ENCODE measurements around the gene IP6K2. TPM values are rescaled to one million over a fixed set of nuclear protein-coding genes. Genes with fewer than 3 reads are reported as not detected.

Gene IP6K2
- total and polyA plus RNA-seq, 2 of the 8 experiments (the other 6 are each of a cell fraction or from before 2014, with no cell fraction given) = 95.8 to 144 TPM

DNA sequence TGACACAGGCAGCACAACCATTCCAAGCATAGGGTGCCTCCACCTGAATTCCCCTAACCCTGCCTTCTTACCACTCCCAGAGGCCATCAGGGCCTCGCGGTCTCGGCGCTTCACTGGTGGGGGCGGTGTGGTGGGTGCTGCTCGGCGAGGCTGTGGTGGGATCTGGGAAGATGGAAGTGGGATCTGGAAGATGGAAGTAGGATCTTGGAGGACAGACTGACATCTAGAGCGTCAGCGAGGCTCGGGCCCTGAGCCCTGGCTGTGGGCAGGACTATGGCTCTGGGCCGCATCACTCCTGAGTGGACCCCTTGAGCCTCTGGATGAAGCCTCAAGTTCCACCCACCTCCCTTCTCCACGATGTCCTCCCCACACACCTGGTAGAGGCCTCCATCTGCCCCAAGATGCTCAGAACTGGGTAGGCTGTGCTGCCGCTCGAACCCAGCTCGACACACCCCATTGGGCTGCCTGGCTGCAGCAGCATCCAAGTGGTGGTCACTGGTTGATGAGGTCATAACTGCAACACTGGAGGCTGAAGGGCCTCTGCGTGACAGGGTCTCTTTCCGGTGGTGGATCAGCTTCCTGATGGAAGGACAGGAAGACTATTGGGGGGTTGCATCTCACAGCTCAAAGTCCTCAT is 34.9 kb downstream of the IP6K2 start:
- no peak overlapping the region for H4K91ac ChIP-seq (replicated peaks; ENCODE audit: insufficient read length, low read length)
- H3K56ac ChIP-seq (replicated peaks; ENCODE audit: insufficient read length, low read depth, low read length) = no peak overlapping the region
- no peak overlapping the region for H2BK20ac ChIP-seq (ENCODE audit: low read length)
- H4K20me1 ChIP-seq (replicated peaks in 1 of 2; ENCODE audit: control insufficient read depth in 1 of 2, insufficient read depth in 2 of 2, low read length in 2 of 2) = peaks cover 0 to 20% of the 10 kb centered on the region in 2 experiments
- H3K9ac ChIP-seq (replicated peaks in 1 of 4; ENCODE audit: extremely low read depth in 1 of 4, low read depth in 3 of 4, low read length in 3 of 4) = no peak overlapping the region
- H3K79me2 ChIP-seq (ENCODE audit: control insufficient read depth in 1 of 2, insufficient read depth in 2 of 2, low read length in 2 of 2) = peaks cover 0 to 21% of the 10 kb centered on the region in 2 experiments; a peak in 2 of 4 replicates
- H2BK15ac ChIP-seq (ENCODE audit: low read length) = no peak overlapping the region
- H3K4ac ChIP-seq (replicated peaks; ENCODE audit: insufficient read length, low read depth, low read length) = no peak overlapping the region
- H3K14ac ChIP-seq (ENCODE audit: insufficient read length) = no peak overlapping the region
- no peaks in the 10 kb centered on the region for H3K27me3 ChIP-seq (replicated peaks in 1 of 4; ENCODE audit: control insufficient read depth in 3 of 4, extremely low read depth in 1 of 4, insufficient read depth in 3 of 4, low read length in 3 of 4)
- ChIA-PET POLR2A (ENCODE audit: partially characterized antibody) (interaction anchor here (0.6 to 15.0 kb wide), 4 partner anchors 16 to 311 kb away, joined by 3 to 175 read pairs (median 4); partner anchors contain the start of gene CELSR3), CTCF (ENCODE audit: partially characterized antibody) (no interaction called here)
- FAIRE-seq (no peak), DNase-seq (ENCODE audit: low read depth in 1 of 2, low spot score in 2 of 2) (no peak)
- no peak overlapping the region for H2BK5ac ChIP-seq (ENCODE audit: low read depth, low read length)
- no peak overlapping the region for H4K5ac ChIP-seq (ENCODE audit: insufficient read length, low read depth, low read length)
- H4K8ac ChIP-seq (ENCODE audit: extremely low read depth, insufficient read depth, low read length) = no peak overlapping the region
- no peak overlapping the region for H2BK120ac ChIP-seq (replicated peaks; ENCODE audit: low read depth, low read length)
- no peak overlapping the region for H2AK5ac ChIP-seq (ENCODE audit: low read depth, low read length)
- H3K4me3 ChIP-seq (ENCODE audit: extremely low read depth in 1 of 4, insufficient read depth in 2 of 4, low read depth in 3 of 4, low read length in 4 of 4) = no peak overlapping the region
- H3K23ac ChIP-seq (ENCODE audit: insufficient read length) = no peak overlapping the region
- H3K4me1 ChIP-seq (replicated peaks in 1 of 4; ENCODE audit: control insufficient read depth in 3 of 4, insufficient read depth in 4 of 4, low read length in 3 of 4) = peaks cover 0 to 11% (median 4%) of the 10 kb centered on the region in 4 experiments; a peak in 3 of 7 replicates
- H3K9me3 ChIP-seq (ENCODE audit: insufficient read depth in 2 of 2, low read depth in 1 of 2, low read length in 1 of 2) = no peaks in the 10 kb centered on the region
- no peak overlapping the region for H3K4me2 ChIP-seq (ENCODE audit: insufficient read depth in 1 of 2, low read depth in 2 of 2, low read length in 2 of 2)
- H3K79me1 ChIP-seq (ENCODE audit: low read depth, low read length) = peaks cover 10% of the 10 kb centered on the region
- H3K23me2 ChIP-seq (ENCODE audit: low read depth, low read length) = peaks cover 8% of the 10 kb centered on the region; the same call in 1 of the 2 replicates
- no peak overlapping the region for H2BK12ac ChIP-seq (ENCODE audit: low read depth, low read length)
- 96% methylated on average over 17 of the region's 17 CpGs; no CpG with 5 or more reads in 1 of the 2 experiments for WGBS, 2 experiments (ENCODE audit: extremely low coverage in 1 of 2, insufficient coverage in 1 of 2, insufficient read length in 1 of 2, insufficient replicate concordance in 2 of 2, low coverage in 1 of 2, low lambda C conversion rate in 2 of 2, missing lambda C conversion rate in 1 of 2)
- H2AFZ ChIP-seq (ENCODE audit: low read length) = no peak overlapping the region
- peaks cover 26 to 47% (median 39%) of the 10 kb centered on the region in 4 experiments; a peak in 7 of 8 replicates for H3K36me3 ChIP-seq (ENCODE audit: control insufficient read depth in 2 of 4, insufficient read depth in 4 of 4, low read length in 3 of 4)
- H3K18ac ChIP-seq (ENCODE audit: extremely low read depth, low read length) = no peak overlapping the region
- no peak overlapping the region for H3K27ac ChIP-seq (ENCODE audit: low read depth, low read length)
- no peak for TF ChIP-seq NRF1 (IDR thresholded peaks at IDR 0.05; ENCODE audit: low read depth, low read length)
- TF ChIP-seq RFX5 (IDR thresholded peaks at IDR 0.05; ENCODE audit: borderline replicate concordance, low read depth, low read length) = no peak
- no peak for TF ChIP-seq CREB1 (IDR thresholded peaks at IDR 0.05)
- no peak for TF ChIP-seq KDM5A (IDR thresholded peaks at IDR 0.05; ENCODE audit: low read length)
- TF ChIP-seq HDAC2 (IDR thresholded peaks at IDR 0.05; ENCODE audit: borderline replicate concordance in 1 of 2, low read depth in 2 of 2, low read length in 2 of 2) = no peak
- no peak for TF ChIP-seq RAD21 (IDR thresholded peaks at IDR 0.05 in 1 of 2, conservative IDR thresholded peaks at IDR 0.05 in 1 of 2; ENCODE audit: low read depth in 2 of 2, low read length in 2 of 2)
- TF ChIP-seq TAF7 (optimal IDR thresholded peaks at IDR 0.05; ENCODE audit: borderline replicate concordance, low read depth, low read length) = no peak
- TF ChIP-seq CHD2 (IDR thresholded peaks at IDR 0.05; ENCODE audit: low read length) = no peak
- no peak for TF ChIP-seq RXRA (IDR thresholded peaks at IDR 0.05; ENCODE audit: insufficient read depth, low read depth, low read length)
- TF ChIP-seq TBP (IDR thresholded peaks at IDR 0.05; ENCODE audit: low read depth, low read length) = no peak
- TF ChIP-seq, protein P1, sequence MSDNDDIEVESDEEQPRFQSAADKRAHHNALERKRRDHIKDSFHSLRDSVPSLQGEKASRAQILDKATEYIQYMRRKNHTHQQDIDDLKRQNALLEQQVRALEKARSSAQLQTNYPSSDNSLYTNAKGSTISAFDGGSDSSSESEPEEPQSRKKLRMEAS (IDR thresholded peaks at IDR 0.05) = no peak
- no peak for TF ChIP-seq GABPA (IDR thresholded peaks at IDR 0.05; ENCODE audit: borderline replicate concordance, insufficient read depth, low read length)
- TF ChIP-seq SRF (IDR thresholded peaks at IDR 0.05; ENCODE audit: low read depth, low read length) = no peak
